Measurements from ENCODE around the gene FOXE3. TPM values are rescaled to one million over a fixed set of nuclear protein-coding genes. Genes with fewer than 3 reads are reported as not detected.

The FOXE3 gene
- total and polyA plus RNA-seq, 2 of the 4 experiments (the other 2 are of a cell fraction) = 0.12 TPM; not detected in 1

GRCh38 chr1:47442202-47442601 is 26.1 kb downstream of the FOXE3 start:
- H2BK120ac ChIP-seq (ENCODE audit: low read depth, low read length) = no peak overlapping the region
- no peak overlapping the region for H4K5ac ChIP-seq (ENCODE audit: low read depth, low read length)
- no peak overlapping the region for H3K9ac ChIP-seq (ENCODE audit: low read depth, low read length)
- no peak overlapping the region for H3K27ac ChIP-seq (ENCODE audit: insufficient read depth, low read length)
- no peak overlapping the region for H3K23ac ChIP-seq (ENCODE audit: low read depth, low read length)
- no peaks in the 10 kb centered on the region for H3K79me1 ChIP-seq (ENCODE audit: low read depth in 1 of 2, low read length in 2 of 2)
- no peaks in the 10 kb centered on the region for H3K9me1 ChIP-seq (ENCODE audit: insufficient read depth, low read length)
- intact Hi-C loops (cut with micrococcal nuclease) (no loop called here), dilution Hi-C loops (cut with HindIII; ENCODE audit: low sequenced_read_pairs, unreplicated experiment) (no loop called here), in situ Hi-C loops (cut with MboI; ENCODE audit: low sequenced_read_pairs) (no loop called here)
- DNase-seq (no peak), ATAC-seq (ENCODE audit: low read depth) (no peak)
- H4K8ac ChIP-seq (ENCODE audit: low read depth in 2 of 2, low read length in 2 of 2) = no peak overlapping the region
- no peaks in the 10 kb centered on the region for H3K4me1 ChIP-seq (ENCODE audit: control insufficient read depth, insufficient read depth, low read length)
- H2BK5ac ChIP-seq (ENCODE audit: low read depth, low read length, poor library complexity, severe bottlenecking) = no peak overlapping the region
- no peak overlapping the region for H2AK9ac ChIP-seq (replicated peaks; ENCODE audit: low read depth, low read length, poor library complexity)
- H2AFZ ChIP-seq (replicated peaks; ENCODE audit: low read length, poor library complexity) = no peak overlapping the region
- no peak overlapping the region for H4K91ac ChIP-seq (ENCODE audit: insufficient read depth, low read depth, low read length)
- H3K56ac ChIP-seq (ENCODE audit: extremely low read depth, insufficient read depth, low read length) = no peak overlapping the region
- no peaks in the 10 kb centered on the region for H4K20me1 ChIP-seq (ENCODE audit: insufficient read depth, low read length)
- no peak overlapping the region for H2AK5ac ChIP-seq (ENCODE audit: low read depth, low read length)
- TF ChIP-seq RFX5 (IDR thresholded peaks at IDR 0.05; ENCODE audit: low read depth, low read length) (no peak), SMC3 (IDR thresholded peaks at IDR 0.05; ENCODE audit: low read depth, low read length) (no peak), BHLHE40 (IDR thresholded peaks at IDR 0.05; ENCODE audit: low read depth, low read length) (no peak), RAD21 (IDR thresholded peaks at IDR 0.05; ENCODE audit: low read length) (no peak), CHD1 (IDR thresholded peaks at IDR 0.05; ENCODE audit: low read depth, low read length) (no peak), MAZ (IDR thresholded peaks at IDR 0.05; ENCODE audit: borderline replicate concordance, low read depth, low read length) (no peak), POLR2A (IDR thresholded peaks at IDR 0.05; ENCODE audit: low read depth, low read length) (no peak), CEBPB (IDR thresholded peaks at IDR 0.05; ENCODE audit: low read depth, low read length) (no peak), MAFK (IDR thresholded peaks at IDR 0.05; ENCODE audit: low read depth, low read length) (no peak), CTCF (conservative IDR thresholded peaks at IDR 0.05; ENCODE audit: low read depth, low read length) (no peak), ELK1 (IDR thresholded peaks at IDR 0.05; ENCODE audit: borderline replicate concordance, low read depth, low read length) (no peak), MXI1 (IDR thresholded peaks at IDR 0.05; ENCODE audit: borderline replicate concordance, low read depth, low read length) (no peak), NFE2L2 (IDR thresholded peaks at IDR 0.05; ENCODE audit: low read depth, low read length) (no peak), USF2 (IDR thresholded peaks at IDR 0.05; ENCODE audit: low read depth, low read length) (no peak)
- no CpG with 5 or more reads among the region's 4 CpGs for WGBS, 2 experiments (ENCODE audit: extremely low coverage in 2 of 2, insufficient read length in 1 of 2)
- BruUV-seq (replicated peaks) = no TSS peak
- H2BK20ac ChIP-seq (ENCODE audit: low read depth, low read length) = no peak overlapping the region
- ChIA-PET POLR2A (ENCODE audit: unreplicated experiment) (no interaction called here), CTCF (no interaction called here)
- no peak overlapping the region for H3K18ac ChIP-seq (ENCODE audit: low read depth, low read length)
- H3K9me3 ChIP-seq (ENCODE audit: control insufficient read depth, insufficient read depth, low read length) = peaks cover 6% of the 10 kb centered on the region; the same call in 1 of the 2 replicates
- H3K36me3 ChIP-seq (ENCODE audit: control insufficient read depth, insufficient read depth, low read length) = no peaks in the 10 kb centered on the region
- H3K4me2 ChIP-seq (ENCODE audit: low read depth, low read length) = no peak overlapping the region
- H2BK15ac ChIP-seq (ENCODE audit: low read depth, low read length) = no peak overlapping the region
- H3K4me3 ChIP-seq (ENCODE audit: insufficient read depth, low read depth, low read length) = no peak overlapping the region
- H3K14ac ChIP-seq (replicated peaks; ENCODE audit: low read depth, low read length) = no peak overlapping the region
- peaks cover 89% of the 10 kb centered on the region for H3K27me3 ChIP-seq (ENCODE audit: control insufficient read depth, insufficient read depth, low read length)
- H3K4ac ChIP-seq (ENCODE audit: low read depth, low read length) = no peak overlapping the region
